ENCODE measurements around the gene LBH. TPM values are rescaled to one million over a fixed set of nuclear protein-coding genes. Genes with fewer than 3 reads are reported as not detected.

Gene LBH
- total and polyA plus RNA-seq, 2 experiments from 2014 or later, result 162 to 285 TPM

GRCh38 chr2:30190637-30191036 lies 40.7 kb upstream of the LBH start:
- 85 to 93% methylated on average over 13 of the region's 13 CpGs for WGBS, 2 experiments (ENCODE audit: low coverage in 1 of 2, low lambda C conversion rate in 2 of 2, missing lambda C conversion rate in 2 of 2)
- Histone ChIP-seq H2AFZ (no peak overlapping the region), H3K36me3 (ENCODE audit: low read depth) (no peaks in the 10 kb centered on the region), H3K27ac (no peak overlapping the region), H3K4me1 (ENCODE audit: insufficient read depth) (no peaks in the 10 kb centered on the region), H3K4me2 (ENCODE audit: unreplicated experiment) (no peak overlapping the region), H3K9ac (no peak overlapping the region), H3K79me2 (ENCODE audit: insufficient read depth) (no peaks in the 10 kb centered on the region), H4K20me1 (ENCODE audit: insufficient read depth) (no peaks in the 10 kb centered on the region), H3K9me3 (ENCODE audit: low read depth) (no peaks in the 10 kb centered on the region), H3K9me2 (ENCODE audit: insufficient read depth) (no peaks in the 10 kb centered on the region), H3F3A (ENCODE audit: insufficient read depth) (no peaks in the 10 kb centered on the region), H3K27me3 (replicated peaks; ENCODE audit: insufficient read depth) (0 out of 2 replicates have a peak, but pooled peaks cover 6% of the 10 kb centered on the region), H3K4me3 (no peak overlapping the region)
- DNase-seq, result no peak
- TF ChIP-seq EZH2 (IDR thresholded peaks at IDR 0.05; ENCODE audit: insufficient read depth, poor library complexity, severe bottlenecking), result no peak
- TF ChIP-seq EZH2phosphoT487 (IDR thresholded peaks at IDR 0.05; ENCODE audit: insufficient read depth, low read depth), result no peak
- in situ Hi-C loops (cut with MboI), result no loop called here

GRCh38 chr2:30191107-30191506 lies 40.2 kb upstream of the LBH start:
- Histone ChIP-seq H2AFZ (no peak overlapping the region), H3K9me2 (ENCODE audit: insufficient read depth) (no peaks in the 10 kb centered on the region), H3K36me3 (ENCODE audit: low read depth) (no peaks in the 10 kb centered on the region), H3K9ac (no peak overlapping the region), H3K4me3 (no peak overlapping the region), H4K20me1 (ENCODE audit: insufficient read depth) (no peaks in the 10 kb centered on the region), H3K27ac (no peak overlapping the region), H3K79me2 (ENCODE audit: insufficient read depth) (no peaks in the 10 kb centered on the region), H3K4me2 (ENCODE audit: unreplicated experiment) (no peak overlapping the region), H3F3A (ENCODE audit: insufficient read depth) (no peaks in the 10 kb centered on the region), H3K4me1 (ENCODE audit: insufficient read depth) (no peaks in the 10 kb centered on the region), H3K9me3 (ENCODE audit: low read depth) (no peaks in the 10 kb centered on the region), H3K27me3 (replicated peaks; ENCODE audit: insufficient read depth) (0 out of 2 replicates have a peak, but pooled peaks cover 6% of the 10 kb centered on the region)
- no peak for TF ChIP-seq EZH2phosphoT487 (IDR thresholded peaks at IDR 0.05; ENCODE audit: insufficient read depth, low read depth)
- TF ChIP-seq EZH2 (IDR thresholded peaks at IDR 0.05; ENCODE audit: insufficient read depth, poor library complexity, severe bottlenecking), result no peak
- WGBS, 2 experiments (ENCODE audit: low coverage in 1 of 2, low lambda C conversion rate in 2 of 2, missing lambda C conversion rate in 2 of 2), result 95 to 96% methylated on average over 10 of the region's 10 CpGs
- DNase-seq, result no peak
- in situ Hi-C loops (cut with MboI), result no loop called here

GRCh38 chr2:30191819-30192271 lies 39.5 kb upstream of the LBH start:
- H3K27me3 ChIP-seq (replicated peaks; ENCODE audit: insufficient read depth), result 0 out of 2 replicates have a peak, but pooled peaks cover 6% of the 10 kb centered on the region
- no peaks in the 10 kb centered on the region for H3K36me3 ChIP-seq (ENCODE audit: low read depth)
- H3K9me2 ChIP-seq (ENCODE audit: insufficient read depth), result no peaks in the 10 kb centered on the region
- 80 to 84% methylated on average over 7 of the region's 7 CpGs for WGBS, 2 experiments (ENCODE audit: low coverage in 1 of 2, low lambda C conversion rate in 2 of 2, missing lambda C conversion rate in 2 of 2)
- no peaks in the 10 kb centered on the region for H3K79me2 ChIP-seq (ENCODE audit: insufficient read depth)
- no peak for DNase-seq
- no peak overlapping the region for H3K9ac ChIP-seq
- H3K4me3 ChIP-seq, result no peak overlapping the region
- no peaks in the 10 kb centered on the region for H3K9me3 ChIP-seq (ENCODE audit: low read depth)
- H3K4me2 ChIP-seq (ENCODE audit: unreplicated experiment), result no peak overlapping the region
- no peak overlapping the region for H3K27ac ChIP-seq
- in situ Hi-C loops (cut with MboI), result no loop called here
- TF ChIP-seq EZH2phosphoT487 (IDR thresholded peaks at IDR 0.05; ENCODE audit: insufficient read depth, low read depth), result no peak
- no peak for TF ChIP-seq EZH2 (IDR thresholded peaks at IDR 0.05; ENCODE audit: insufficient read depth, poor library complexity, severe bottlenecking)
- no peak overlapping the region for H2AFZ ChIP-seq
- no peaks in the 10 kb centered on the region for H3K4me1 ChIP-seq (ENCODE audit: insufficient read depth)
- H3F3A ChIP-seq (ENCODE audit: insufficient read depth), result no peaks in the 10 kb centered on the region
- H4K20me1 ChIP-seq (ENCODE audit: insufficient read depth), result no peaks in the 10 kb centered on the region

GRCh38 chr2:30192314-30192713 lies 39.0 kb upstream of the LBH start:
- 93 to 95% methylated on average over 4 of the region's 4 CpGs for WGBS, 2 experiments (ENCODE audit: low coverage in 1 of 2, low lambda C conversion rate in 2 of 2, missing lambda C conversion rate in 2 of 2)
- H3K27me3 ChIP-seq (replicated peaks; ENCODE audit: insufficient read depth), result 0 out of 2 replicates have a peak, but pooled peaks cover 6% of the 10 kb centered on the region
- no peaks in the 10 kb centered on the region for H3K9me2 ChIP-seq (ENCODE audit: insufficient read depth)
- no peak for DNase-seq
- TF ChIP-seq EZH2 (IDR thresholded peaks at IDR 0.05; ENCODE audit: insufficient read depth, poor library complexity, severe bottlenecking) (no peak), EZH2phosphoT487 (IDR thresholded peaks at IDR 0.05; ENCODE audit: insufficient read depth, low read depth) (no peak)
- no peak overlapping the region for H3K9ac ChIP-seq
- no peaks in the 10 kb centered on the region for H3F3A ChIP-seq (ENCODE audit: insufficient read depth)
- no peak overlapping the region for H3K4me3 ChIP-seq
- no peaks in the 10 kb centered on the region for H4K20me1 ChIP-seq (ENCODE audit: insufficient read depth)
- no peak overlapping the region for H3K27ac ChIP-seq
- H3K4me2 ChIP-seq (ENCODE audit: unreplicated experiment), result no peak overlapping the region
- no peaks in the 10 kb centered on the region for H3K9me3 ChIP-seq (ENCODE audit: low read depth)
- H3K36me3 ChIP-seq (ENCODE audit: low read depth), result no peaks in the 10 kb centered on the region
- in situ Hi-C loops (cut with MboI), result no loop called here
- H3K4me1 ChIP-seq (ENCODE audit: insufficient read depth), result no peaks in the 10 kb centered on the region
- no peaks in the 10 kb centered on the region for H3K79me2 ChIP-seq (ENCODE audit: insufficient read depth)
- H2AFZ ChIP-seq, result no peak overlapping the region

Data from GM23248 (cell line).